ENCODE results near the gene CD274. TPM values are rescaled to one million over a fixed set of nuclear protein-coding genes. Genes with fewer than 3 reads are reported as not detected.

The CD274 gene
- 10 to 100 TPM; 14.2 to 15.0 TPM for total RNA-seq

DNA sequence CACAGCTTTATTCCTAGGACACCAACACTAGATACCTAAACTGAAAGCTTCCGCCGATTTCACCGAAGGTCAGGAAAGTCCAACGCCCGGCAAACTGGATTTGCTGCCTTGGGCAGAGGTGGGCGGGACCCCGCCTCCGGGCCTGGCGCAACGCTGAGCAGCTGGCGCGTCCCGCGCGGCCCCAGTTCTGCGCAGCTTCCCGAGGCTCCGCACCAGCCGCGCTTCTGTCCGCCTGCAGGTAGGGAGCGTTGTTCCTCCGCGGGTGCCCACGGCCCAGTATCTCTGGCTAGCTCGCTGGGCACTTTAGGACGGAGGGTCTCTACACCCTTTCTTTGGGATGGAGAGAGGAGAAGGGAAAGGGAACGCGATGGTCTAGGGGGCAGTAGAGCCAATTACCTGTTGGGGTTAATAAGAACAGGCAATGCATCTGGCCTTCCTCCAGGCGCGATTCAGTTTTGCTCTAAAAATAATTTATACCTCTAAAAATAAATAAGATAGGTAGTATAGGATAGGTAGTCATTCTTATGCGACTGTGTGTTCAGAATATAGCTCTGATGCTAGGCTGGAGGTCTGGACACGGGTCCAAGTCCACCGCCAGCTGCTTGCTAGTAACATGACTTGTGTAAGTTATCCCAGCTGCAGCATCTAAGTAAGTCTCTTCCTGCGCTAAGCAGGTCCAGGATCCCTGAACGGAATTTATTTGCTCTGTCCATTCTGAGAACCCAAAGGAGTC lies at the start of gene CD274:
Gene CD274 (plus strand): TSS at position 184 of the 733 bp plus-strand sequence. CDS start 5,572 bp downstream, outside the sequence.
- Mint-ChIP-seq H3K27ac (peak within 1 kb of the TSS; percentile 92), H3K4me3 (peak within 1 kb of the TSS; percentile 89), H3K36me3 (ENCODE audit: low read depth) (peaks cover 8% of the 10 kb centered on the region), H3K4me1 (ENCODE audit: low read depth) (peaks cover 65% of the 10 kb centered on the region), H3K9me3 (no peaks in the 10 kb centered on the region), H3K27me3 (ENCODE audit: low read depth) (no peaks in the 10 kb centered on the region)
- DNase-seq = peak; percentile 83
- CTCF ChIA-PET = interaction anchor here (0.6 to 5.6 kb wide), 22 partner anchors 8 to 264 kb away, joined by 3 to 79 read pairs (median 6); partner anchors contain the start of genes PDCD1LG2 and PLGRKT
- intact Hi-C loops (cut with micrococcal nuclease) = loop anchor here (1.0 to 2.0 kb wide), 6 partner anchors 9 to 466 kb away; partner anchors contain the start of genes ERMP1, JAK2 and PLGRKT

GRCh38 chr9:5402217-5402616 lies 48.1 kb upstream of the CD274 start:
- Mint-ChIP-seq H3K27ac (no peak overlapping the region), H3K4me3 (no peak overlapping the region), H3K4me1 (ENCODE audit: low read depth) (peaks cover 30% of the 10 kb centered on the region), H3K27me3 (ENCODE audit: low read depth) (no peaks in the 10 kb centered on the region), H3K9me3 (peaks cover 14% of the 10 kb centered on the region), H3K36me3 (ENCODE audit: low read depth) (peaks cover 20% of the 10 kb centered on the region)
- intact Hi-C loops (cut with micrococcal nuclease) = no loop called here
- DNase-seq = no peak
- CTCF ChIA-PET = no interaction called here

DNA sequence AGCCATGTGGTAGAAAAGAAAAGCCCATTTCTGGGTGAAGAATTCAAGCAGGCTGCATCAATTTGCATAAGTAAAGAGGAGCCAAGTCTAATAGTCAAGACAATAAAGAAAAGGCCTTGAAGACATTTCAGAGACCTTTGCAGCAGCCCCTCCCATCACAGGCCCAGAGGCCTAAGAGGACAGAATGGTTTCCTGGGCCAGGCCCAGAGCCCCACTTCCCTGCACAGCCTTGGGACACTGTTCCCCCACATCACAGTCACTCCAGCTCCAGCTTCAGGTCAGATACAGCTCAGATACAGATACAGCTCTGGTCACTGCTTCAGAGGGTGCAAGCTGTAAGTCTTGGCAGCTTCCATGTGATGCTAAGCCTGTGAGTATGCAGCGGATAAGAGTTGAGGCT lies 41.7 kb upstream of the CD274 start:
- CTCF ChIA-PET = interaction anchor here (0.8 kb wide), 1 partner anchor 134 kb away, joined by 3 read pairs; no protein-coding TSS in a partner anchor
- intact Hi-C loops (cut with micrococcal nuclease) = no loop called here

DNA sequence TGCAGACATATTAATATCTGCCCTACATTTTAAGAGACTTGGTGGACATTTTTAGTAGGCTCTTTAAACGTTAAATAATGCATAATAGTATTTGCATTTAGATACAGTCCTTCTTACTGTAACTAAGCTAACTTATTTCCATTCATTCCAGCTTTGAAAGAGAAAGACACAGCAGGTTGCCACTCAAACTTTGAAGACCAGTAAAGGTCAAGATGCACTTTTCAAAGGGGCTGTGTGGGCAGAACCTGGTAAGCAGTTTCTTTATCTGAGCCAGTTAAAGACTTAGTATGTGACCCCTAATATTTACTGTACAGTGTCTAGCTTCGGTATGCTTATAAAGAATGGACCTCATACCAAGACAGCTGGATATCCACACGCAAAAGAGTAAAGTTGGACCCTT lies 33.4 kb upstream of the CD274 start:
- CTCF ChIA-PET = interaction anchor here (0.6 to 1.7 kb wide), 4 partner anchors 8 to 245 kb away, joined by 3 to 9 read pairs (median 6); partner anchors contain the start of gene INSL6
- peaks cover 38% of the 10 kb centered on the region for H3K36me3 Mint-ChIP-seq (ENCODE audit: low read depth)
- H3K27ac Mint-ChIP-seq = no peak overlapping the region
- peaks cover 9% of the 10 kb centered on the region for H3K9me3 Mint-ChIP-seq
- no peak overlapping the region for H3K4me3 Mint-ChIP-seq
- intact Hi-C loops (cut with micrococcal nuclease) = no loop called here
- no peak for DNase-seq
- peaks cover 14% of the 10 kb centered on the region for H3K4me1 Mint-ChIP-seq (ENCODE audit: low read depth)
- no peaks in the 10 kb centered on the region for H3K27me3 Mint-ChIP-seq (ENCODE audit: low read depth)

More for the DNA sequence above, 41.7 kb upstream of the CD274 start:
- Mint-ChIP-seq H3K27ac (no peak overlapping the region), H3K36me3 (ENCODE audit: low read depth) (peaks cover 48% of the 10 kb centered on the region), H3K4me1 (ENCODE audit: low read depth) (peaks cover 13% of the 10 kb centered on the region), H3K4me3 (no peak overlapping the region), H3K9me3 (peaks cover 35% of the 10 kb centered on the region), H3K27me3 (ENCODE audit: low read depth) (no peaks in the 10 kb centered on the region)
- no peak for DNase-seq

- peaks cover 29% of the 10 kb centered on the region for H3K36me3 Mint-ChIP-seq (ENCODE audit: low read depth)
- no peak overlapping the region for H3K4me3 Mint-ChIP-seq
- H3K4me1 Mint-ChIP-seq (ENCODE audit: low read depth) = peaks cover 14% of the 10 kb centered on the region
- H3K27ac Mint-ChIP-seq = no peak overlapping the region
- intact Hi-C loops (cut with micrococcal nuclease) = no loop called here
- CTCF ChIA-PET = interaction anchor here (1.2 kb wide), 1 partner anchor 140 kb away, joined by 5 read pairs; no protein-coding TSS in a partner anchor
- no peaks in the 10 kb centered on the region for H3K27me3 Mint-ChIP-seq (ENCODE audit: low read depth)
- no peak for DNase-seq
- peaks cover 4% of the 10 kb centered on the region for H3K9me3 Mint-ChIP-seq
These were observed 31.9 kb upstream of the CD274 start for GRCh38 chr9:5418481-5418880.

- no peak overlapping the region for H3K4me3 Mint-ChIP-seq
- no peak for DNase-seq
- H3K4me1 Mint-ChIP-seq (ENCODE audit: low read depth) = peaks cover 14% of the 10 kb centered on the region
- H3K27me3 Mint-ChIP-seq (ENCODE audit: low read depth) = no peaks in the 10 kb centered on the region
- H3K9me3 Mint-ChIP-seq = no peaks in the 10 kb centered on the region
- H3K36me3 Mint-ChIP-seq (ENCODE audit: low read depth) = peaks cover 19% of the 10 kb centered on the region
- intact Hi-C loops (cut with micrococcal nuclease) = loop anchor here (10.0 kb wide), 1 partner anchor 155 kb away; no protein-coding TSS in a partner anchor
- CTCF ChIA-PET = no interaction called here
- no peak overlapping the region for H3K27ac Mint-ChIP-seq
These were observed 30.4 kb upstream of the CD274 start for GRCh38 chr9:5419987-5420386.

DNA sequence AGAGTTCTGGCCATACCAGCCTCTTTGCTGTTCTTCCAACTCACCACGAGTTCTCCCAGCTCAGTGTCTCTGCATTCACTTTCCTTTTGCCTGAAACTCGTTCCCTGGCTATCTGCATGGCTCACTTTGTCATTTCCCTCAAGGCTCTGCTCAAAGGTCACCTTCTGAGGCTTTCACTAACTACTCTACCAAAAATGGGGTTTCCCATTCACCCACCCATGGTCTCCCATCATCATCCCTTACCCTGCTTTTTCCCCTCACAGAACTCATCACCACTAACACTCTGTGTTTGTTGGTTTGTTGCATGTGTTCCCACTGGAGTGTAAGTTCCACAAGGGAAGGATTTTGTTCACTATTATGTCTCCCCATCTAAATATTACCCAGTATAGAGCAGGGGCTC lies 29.2 kb upstream of the CD274 start:
- CTCF ChIA-PET = no interaction called here
- Mint-ChIP-seq H3K27me3 (ENCODE audit: low read depth) (no peaks in the 10 kb centered on the region), H3K4me1 (ENCODE audit: low read depth) (peaks cover 14% of the 10 kb centered on the region), H3K27ac (no peak overlapping the region), H3K4me3 (no peak overlapping the region), H3K36me3 (ENCODE audit: low read depth) (peaks cover 14% of the 10 kb centered on the region), H3K9me3 (no peaks in the 10 kb centered on the region)
- intact Hi-C loops (cut with micrococcal nuclease) = loop anchor here (10.0 kb wide), 1 partner anchor 156 kb away; no protein-coding TSS in a partner anchor
- DNase-seq = no peak

GRCh38 chr9:5422276-5422675 lies 28.1 kb upstream of the CD274 start:
- CTCF ChIA-PET = interaction anchor here (0.7 kb wide), 1 partner anchor 208 kb away, joined by 4 read pairs; no protein-coding TSS in a partner anchor
- H3K27ac Mint-ChIP-seq = no peak overlapping the region
- intact Hi-C loops (cut with micrococcal nuclease) = loop anchor here (10.0 kb wide), 1 partner anchor 157 kb away; no protein-coding TSS in a partner anchor

DNA sequence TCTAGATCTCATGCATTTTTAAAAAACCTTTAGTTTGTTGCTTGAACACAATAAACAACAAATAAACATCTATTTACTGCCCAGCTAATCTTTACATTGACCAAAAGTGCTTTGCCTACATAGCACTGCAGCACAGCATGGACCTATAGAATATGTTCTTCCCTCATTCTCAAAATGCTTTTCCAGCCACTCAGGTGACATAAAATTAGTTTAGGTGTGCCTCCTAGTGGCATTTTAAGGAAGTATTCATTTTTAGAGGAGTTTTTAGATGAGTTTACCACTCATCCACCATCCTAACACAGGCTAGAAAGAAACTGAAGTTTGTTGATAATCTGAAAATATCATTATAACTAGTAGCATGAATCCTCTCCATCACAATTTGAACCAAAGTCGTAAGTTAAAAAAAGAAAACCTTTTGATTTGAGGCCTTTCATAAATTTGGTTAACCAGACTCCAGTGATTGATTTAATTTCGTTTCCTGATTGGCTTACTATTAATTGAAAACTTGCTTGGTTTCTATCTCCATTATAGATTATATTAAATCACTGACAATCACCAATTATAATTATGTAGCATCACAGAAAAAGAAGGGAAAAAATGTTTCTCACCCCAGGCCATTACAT lies 25.2 kb upstream of the CD274 start:
- Mint-ChIP-seq H3K36me3 (ENCODE audit: low read depth) (peaks cover 3% of the 10 kb centered on the region), H3K4me1 (ENCODE audit: low read depth) (peaks cover 13% of the 10 kb centered on the region), H3K4me3 (no peak overlapping the region), H3K27ac (no peak overlapping the region), H3K27me3 (ENCODE audit: low read depth) (no peaks in the 10 kb centered on the region), H3K9me3 (no peaks in the 10 kb centered on the region)
- intact Hi-C loops (cut with micrococcal nuclease) = loop anchor here (1.0 to 10.0 kb wide), 5 partner anchors 104 to 666 kb away; no protein-coding TSS in a partner anchor
- no peak for DNase-seq
- CTCF ChIA-PET = interaction anchor here (0.6 to 5.3 kb wide), 15 partner anchors 8 to 663 kb away, joined by 3 to 45 read pairs (median 3); partner anchors contain the start of gene INSL6

More at GRCh38 chr9:5422276-5422675, 28.1 kb upstream of the CD274 start:
- Mint-ChIP-seq H3K4me1 (ENCODE audit: low read depth) (peaks cover 12% of the 10 kb centered on the region), H3K27me3 (ENCODE audit: low read depth) (no peaks in the 10 kb centered on the region), H3K4me3 (no peak overlapping the region), H3K36me3 (ENCODE audit: low read depth) (peaks cover 13% of the 10 kb centered on the region), H3K9me3 (no peaks in the 10 kb centered on the region)
- DNase-seq = no peak

DNA sequence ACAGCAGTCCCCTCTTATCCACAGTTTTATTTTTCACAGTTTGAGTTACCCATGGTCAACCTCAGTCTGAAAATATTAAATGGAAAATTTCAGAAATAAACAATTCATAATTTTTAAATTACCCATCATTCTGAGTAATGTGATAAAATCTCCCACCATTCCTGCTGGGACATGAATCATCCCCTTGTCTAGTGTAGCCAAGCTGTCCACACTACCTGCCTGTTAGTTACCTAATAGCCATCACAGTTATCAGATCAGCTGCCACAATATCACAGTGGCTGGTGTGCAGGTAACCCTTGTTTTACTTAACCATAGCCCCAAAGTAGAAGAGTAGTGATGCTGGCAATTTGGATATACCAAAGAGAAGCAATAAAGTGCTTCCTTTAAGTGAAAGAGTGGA lies 23.3 kb upstream of the CD274 start:
- DNase-seq = no peak
- peaks cover 6% of the 10 kb centered on the region for H3K4me1 Mint-ChIP-seq (ENCODE audit: low read depth)
- no peaks in the 10 kb centered on the region for H3K27me3 Mint-ChIP-seq (ENCODE audit: low read depth)
- intact Hi-C loops (cut with micrococcal nuclease) = loop anchor here (10.0 kb wide), 1 partner anchor 162 kb away; no protein-coding TSS in a partner anchor
- no peaks in the 10 kb centered on the region for H3K9me3 Mint-ChIP-seq
- H3K4me3 Mint-ChIP-seq = no peak overlapping the region
- H3K36me3 Mint-ChIP-seq (ENCODE audit: low read depth) = peaks cover 12% of the 10 kb centered on the region
- CTCF ChIA-PET = interaction anchor here (0.7 to 5.3 kb wide), 5 partner anchors 14 to 241 kb away, joined by 3 to 45 read pairs (median 8); partner anchors contain the start of gene INSL6
- H3K27ac Mint-ChIP-seq = no peak overlapping the region

- Mint-ChIP-seq H3K9me3 (no peaks in the 10 kb centered on the region), H3K27me3 (ENCODE audit: low read depth) (no peaks in the 10 kb centered on the region), H3K4me3 (no peak overlapping the region), H3K27ac (no peak overlapping the region), H3K4me1 (ENCODE audit: low read depth) (peaks cover 6% of the 10 kb centered on the region), H3K36me3 (ENCODE audit: low read depth) (peaks cover 22% of the 10 kb centered on the region)
- intact Hi-C loops (cut with micrococcal nuclease) = loop anchor here (10.0 kb wide), 1 partner anchor 163 kb away; no protein-coding TSS in a partner anchor
- no peak for DNase-seq
- CTCF ChIA-PET = interaction anchor here (0.8 to 5.3 kb wide), 4 partner anchors 160 to 670 kb away, joined by 3 to 45 read pairs (median 3); partner anchors contain the start of gene INSL6
These were observed 22.2 kb upstream of the CD274 start for GRCh38 chr9:5428172-5428571.
